Panc1 (cell line): ENCODE data around the gene CHST13. TPM values are rescaled to one million over a fixed set of nuclear protein-coding genes. Genes with fewer than 3 reads are reported as not detected.

Experiments
- ATAC-seq: fragments of 200-7000 bp; cut with Tn5 transposase; 2 replicates; pipeline ENCODE4 v1.9.1; 2020; ENCODE audit warnings: mild to moderate bottlenecking, moderate library complexity
- BruUV-seq: library from RNA; stranded (reverse); fragments of 400-500 nt; replicated peaks from 2 replicates; lab custom pipeline; 2021; lab: Mats Ljungman, UMichigan
- CTCF ChIA-PET: fragments of 300-600 bp; sonication (Branson Sonifier 250); formaldehyde crosslinking; loops from one replicate; lab custom pipeline; 2022; ENCODE audit warnings: antibody characterized with exemption; lab: Charles Lee
- POLR2A ChIA-PET: fragments of 300-600 bp; sonication (Branson Sonifier 250); formaldehyde crosslinking; loops from one replicate; lab custom pipeline; 2022; ENCODE audit warnings: antibody characterized with exemption; lab: Charles Lee
- DNase-seq: peaks from one replicate; pipeline ENCODE4 v3.0.0-alpha.2; 2010; ENCODE audit warnings: low read depth, low spot score
- H3K27ac ChIP-seq: 2 replicates; pipeline ENCODE4 v1.5.1; 2011; ENCODE audit warnings: mild to moderate bottlenecking, low read length, inconsistent platforms
- H3K27me3 ChIP-seq: fragments of 200-500 bp; sonication (Bioruptor generic); 2 replicates; pipeline ENCODE4 v1.6.0; 2014; ENCODE audit warnings: low read length, inconsistent platforms; ENCODE audit not compliant: control insufficient read depth, insufficient read depth
- H3K36me3 ChIP-seq: fragments of 200-500 bp; sonication (Bioruptor generic); 2 replicates; pipeline ENCODE4 v1.5.1; 2014; ENCODE audit warnings: inconsistent platforms, mild to moderate bottlenecking, low read length, moderate library complexity; ENCODE audit not compliant: control insufficient read depth, insufficient read depth
- H3K4me1 ChIP-seq: 2 replicates; pipeline ENCODE4 v1.5.1; 2011; ENCODE audit warnings: inconsistent platforms, mild to moderate bottlenecking, low read length, moderate library complexity; ENCODE audit not compliant: control insufficient read depth, insufficient read depth
- H3K4me3 ChIP-seq, 2 experiments: 2 replicates each; pipeline ENCODE4 v1.5.1; 2011 to 2012; ENCODE audit warnings: low read depth in 2 of 2, low read length in 2 of 2, mild to moderate bottlenecking in 2 of 2, inconsistent platforms in 1 of 2, moderate library complexity in 1 of 2
- H3K9me3 ChIP-seq: fragments of 200-500 bp; sonication (Bioruptor generic); 2 replicates; pipeline ENCODE4 v1.5.1; 2014; ENCODE audit warnings: low read depth, mild to moderate bottlenecking, inconsistent platforms, low read length, moderate library complexity; ENCODE audit not compliant: control insufficient read depth, insufficient read depth
- POLR2AphosphoS5 ChIP-seq: IDR thresholded peaks from 2 replicates; pipeline ENCODE4 v1.6.1; 2012; ENCODE audit warnings: mild to moderate bottlenecking, low read depth, low read length, moderate library complexity
- TCF7L2 ChIP-seq: IDR thresholded peaks from 2 replicates; pipeline ENCODE4 v1.6.1; 2011; ENCODE audit warnings: mild to moderate bottlenecking, low read depth, low read length, inconsistent platforms
- in situ Hi-C: cut with HindIII; loops from 2 replicates; pipeline ENCODE4 v1.10.0; 2016; ENCODE audit warnings: low sequenced_read_pairs, low pct_unique_long_range_greater_than_20kb
- intact Hi-C: fragments of 100-400 bp; cut with micrococcal nuclease; formaldehyde crosslinking; loops from one replicate; pipeline ENCODE4 v1.10.0; 2022; ENCODE audit not compliant: unreplicated experiment
- total RNA-seq: library from RNA; stranded (reverse); gene quantifications from one replicate; pipeline ENCODE4 v1.2.1, GENCODE V29; 2021; ENCODE audit not compliant: unreplicated experiment
- TF ChIP-seq, protein P1 (sequence below): fragments of 450-650 bp; IDR thresholded peaks from 2 replicates; pipeline ENCODE4 v1.5.1; 2017; ENCODE audit warnings: mild to moderate bottlenecking
- TF ChIP-seq, protein P2 (sequence below), 2 experiments: IDR thresholded peaks; 2 replicates each; pipeline ENCODE4 v1.6.1; 2011 to 2012; ENCODE audit warnings: low read depth in 2 of 2, control low read depth in 1 of 2, low read length in 1 of 2, mild to moderate bottlenecking in 1 of 2, moderate library complexity in 1 of 2; ENCODE audit not compliant: insufficient read depth in 1 of 2

The CHST13 gene
- total RNA-seq, 1 experiment from 2014 or later: 0.64 TPM

DNA sequence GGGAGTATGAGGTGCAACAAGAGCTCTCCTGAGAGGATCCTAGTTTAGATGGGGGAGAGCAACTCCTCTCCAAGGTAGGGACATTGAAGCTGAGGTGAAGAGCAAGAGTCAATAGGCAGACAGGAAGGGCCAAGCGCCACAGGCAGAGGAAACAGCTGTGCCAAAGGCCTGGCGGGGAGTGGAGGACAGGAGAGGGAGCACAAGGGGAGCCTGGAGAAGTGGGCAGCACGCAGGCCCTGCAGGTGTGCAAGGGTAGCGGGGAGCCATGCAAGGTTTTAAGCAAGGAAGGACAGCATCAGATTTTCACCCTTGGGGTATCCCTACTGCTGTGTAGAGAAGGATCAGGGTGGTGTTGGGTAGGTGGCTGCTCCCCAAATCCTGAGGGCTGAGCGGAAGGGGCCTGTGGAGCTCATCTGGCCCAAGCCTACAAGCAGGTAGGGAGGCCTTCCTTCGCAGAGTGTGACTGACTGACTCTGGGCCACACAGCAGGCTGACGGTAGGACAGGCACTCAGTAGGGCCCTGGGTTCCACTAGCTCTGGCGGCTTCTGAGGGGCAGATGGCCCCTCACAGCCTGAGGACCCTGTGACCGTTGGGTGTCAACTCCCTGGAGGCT, 13.3 kb downstream of the CHST13 start:
- TF ChIP-seq, protein P1, sequence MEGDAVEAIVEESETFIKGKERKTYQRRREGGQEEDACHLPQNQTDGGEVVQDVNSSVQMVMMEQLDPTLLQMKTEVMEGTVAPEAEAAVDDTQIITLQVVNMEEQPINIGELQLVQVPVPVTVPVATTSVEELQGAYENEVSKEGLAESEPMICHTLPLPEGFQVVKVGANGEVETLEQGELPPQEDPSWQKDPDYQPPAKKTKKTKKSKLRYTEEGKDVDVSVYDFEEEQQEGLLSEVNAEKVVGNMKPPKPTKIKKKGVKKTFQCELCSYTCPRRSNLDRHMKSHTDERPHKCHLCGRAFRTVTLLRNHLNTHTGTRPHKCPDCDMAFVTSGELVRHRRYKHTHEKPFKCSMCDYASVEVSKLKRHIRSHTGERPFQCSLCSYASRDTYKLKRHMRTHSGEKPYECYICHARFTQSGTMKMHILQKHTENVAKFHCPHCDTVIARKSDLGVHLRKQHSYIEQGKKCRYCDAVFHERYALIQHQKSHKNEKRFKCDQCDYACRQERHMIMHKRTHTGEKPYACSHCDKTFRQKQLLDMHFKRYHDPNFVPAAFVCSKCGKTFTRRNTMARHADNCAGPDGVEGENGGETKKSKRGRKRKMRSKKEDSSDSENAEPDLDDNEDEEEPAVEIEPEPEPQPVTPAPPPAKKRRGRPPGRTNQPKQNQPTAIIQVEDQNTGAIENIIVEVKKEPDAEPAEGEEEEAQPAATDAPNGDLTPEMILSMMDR: no peak
- no peak for TF ChIP-seq TCF7L2
- TF ChIP-seq, protein P2, sequence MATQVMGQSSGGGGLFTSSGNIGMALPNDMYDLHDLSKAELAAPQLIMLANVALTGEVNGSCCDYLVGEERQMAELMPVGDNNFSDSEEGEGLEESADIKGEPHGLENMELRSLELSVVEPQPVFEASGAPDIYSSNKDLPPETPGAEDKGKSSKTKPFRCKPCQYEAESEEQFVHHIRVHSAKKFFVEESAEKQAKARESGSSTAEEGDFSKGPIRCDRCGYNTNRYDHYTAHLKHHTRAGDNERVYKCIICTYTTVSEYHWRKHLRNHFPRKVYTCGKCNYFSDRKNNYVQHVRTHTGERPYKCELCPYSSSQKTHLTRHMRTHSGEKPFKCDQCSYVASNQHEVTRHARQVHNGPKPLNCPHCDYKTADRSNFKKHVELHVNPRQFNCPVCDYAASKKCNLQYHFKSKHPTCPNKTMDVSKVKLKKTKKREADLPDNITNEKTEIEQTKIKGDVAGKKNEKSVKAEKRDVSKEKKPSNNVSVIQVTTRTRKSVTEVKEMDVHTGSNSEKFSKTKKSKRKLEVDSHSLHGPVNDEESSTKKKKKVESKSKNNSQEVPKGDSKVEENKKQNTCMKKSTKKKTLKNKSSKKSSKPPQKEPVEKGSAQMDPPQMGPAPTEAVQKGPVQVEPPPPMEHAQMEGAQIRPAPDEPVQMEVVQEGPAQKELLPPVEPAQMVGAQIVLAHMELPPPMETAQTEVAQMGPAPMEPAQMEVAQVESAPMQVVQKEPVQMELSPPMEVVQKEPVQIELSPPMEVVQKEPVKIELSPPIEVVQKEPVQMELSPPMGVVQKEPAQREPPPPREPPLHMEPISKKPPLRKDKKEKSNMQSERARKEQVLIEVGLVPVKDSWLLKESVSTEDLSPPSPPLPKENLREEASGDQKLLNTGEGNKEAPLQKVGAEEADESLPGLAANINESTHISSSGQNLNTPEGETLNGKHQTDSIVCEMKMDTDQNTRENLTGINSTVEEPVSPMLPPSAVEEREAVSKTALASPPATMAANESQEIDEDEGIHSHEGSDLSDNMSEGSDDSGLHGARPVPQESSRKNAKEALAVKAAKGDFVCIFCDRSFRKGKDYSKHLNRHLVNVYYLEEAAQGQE (IDR thresholded peaks at IDR 0.05; ENCODE audit: insufficient read depth in 1 of 2, low read depth in 2 of 2, low read length in 1 of 2): no peak
- 0 out of 2 replicates have a peak, but pooled peaks have one; percentile 17 for ATAC-seq
- Histone ChIP-seq H3K36me3 (no peaks in the 10 kb centered on the region), H3K4me3 (no peak overlapping the region), H3K4me1 (peaks cover 6% of the 10 kb centered on the region; the same call in 1 of the 2 replicates), H3K9me3 (no peaks in the 10 kb centered on the region), H3K27ac (no peak overlapping the region), H3K27me3 (peaks cover 24% of the 10 kb centered on the region)
- POLR2A ChIA-PET: no interaction called here
- in situ Hi-C loops: no loop called here
- no TSS peak for BruUV-seq
- intact Hi-C loops: no loop called here
- no peak for DNase-seq
- CTCF ChIA-PET: interaction anchor here (0.5 to 0.7 kb wide), 2 partner anchors 11 to 25 kb away, joined by 3 read pairs; no protein-coding TSS in a partner anchor

DNA sequence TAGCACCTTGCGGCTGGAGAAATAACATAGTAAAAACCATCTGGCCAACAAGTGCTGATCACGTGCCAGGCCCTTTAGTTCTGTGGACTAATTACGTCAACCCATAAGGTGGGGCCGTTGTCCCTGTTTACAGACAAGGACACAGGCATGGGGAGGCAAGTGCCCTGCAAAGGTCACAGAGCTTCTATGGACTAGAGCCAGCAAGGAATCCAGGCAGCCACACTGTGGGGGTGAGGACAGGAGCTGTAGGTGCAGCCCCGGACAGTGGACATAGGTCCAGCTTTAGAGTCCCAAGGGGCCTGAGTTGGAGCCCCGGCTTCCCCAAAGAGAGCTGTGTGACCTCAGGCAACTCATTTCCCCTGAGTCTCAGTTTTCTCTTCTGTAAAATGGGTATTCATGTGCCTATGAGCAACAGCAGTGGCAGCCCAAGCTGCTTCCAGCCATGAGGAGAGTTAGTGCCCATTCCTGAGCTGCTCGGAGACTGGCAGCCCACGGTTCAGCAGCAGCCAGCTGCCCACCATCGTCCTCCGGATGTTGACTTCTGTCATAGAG, 13.9 kb downstream of the CHST13 start:
- intact Hi-C loops: no loop called here
- H3K4me1 ChIP-seq: peaks cover 6% of the 10 kb centered on the region; the same call in 1 of the 2 replicates
- no TSS peak for BruUV-seq
- no peak for DNase-seq
- H3K4me3 ChIP-seq: no peak overlapping the region
- no peaks in the 10 kb centered on the region for H3K36me3 ChIP-seq
- ATAC-seq: no peak
- TF ChIP-seq POLR2AphosphoS5 (no peak), TCF7L2 (no peak)
- TF ChIP-seq, protein P1: no peak
- H3K9me3 ChIP-seq: no peaks in the 10 kb centered on the region
- H3K27me3 ChIP-seq: peaks cover 18% of the 10 kb centered on the region
- ChIA-PET POLR2A (no interaction called here), CTCF (interaction anchor here (0.5 kb wide), 1 partner anchor 25 kb away, joined by 3 read pairs; no protein-coding TSS in a partner anchor)
- in situ Hi-C loops: no loop called here
- H3K27ac ChIP-seq: no peak overlapping the region
